Gastroesophageal sphincter (tissue), 3 donors: Measurements from ENCODE around the gene PCDHGA7.

ENCODE experiments used
- CTCF ChIP-seq, 4 experiments: fragments of 200-600 bp in 2 of 4; fragments of 450-650 bp in 2 of 4; sonication (generic) in 1 of 4; IDR thresholded peaks; one replicate each; pipeline ENCODE4 v1.5.1; 2017 to 2019; ENCODE audit warnings: antibody characterized with exemption in 4 of 4, mild to moderate bottlenecking in 2 of 4, moderate library complexity in 2 of 4
- POLR2A ChIP-seq, 2 donors: fragments of 450-650 bp; IDR thresholded peaks; one replicate each; pipeline ENCODE4 v1.6.1; 2017; ENCODE audit warnings: antibody characterized with exemption in 2 of 2, mild to moderate bottlenecking in 2 of 2, moderate library complexity in 1 of 2

GRCh38 chr5:141430332-141431113, 48.0 kb downstream of the PCDHGA7 start, which contains the start of gene PCDHGA12:
- TF ChIP-seq CTCF (IDR thresholded peaks at IDR 0.05) (peak in 3 of 4 experiments; percentile 17 to 44 (median 41)), POLR2A (IDR thresholded peaks at IDR 0.05) (no peak)
